HG03159 (cell line): Measurements from ENCODE around the gene STPG3.

Experiments
- ATAC-seq: cut with Tn5 transposase; IDR thresholded peaks from one replicate; pipeline ENCODE4 v1.9.1; 2021; ENCODE audit warnings: mild to moderate bottlenecking, moderate library complexity; ENCODE audit not compliant: unreplicated experiment

Gene STPG3

GRCh38 chr9:137299938-137300337 lies 48.9 kb downstream of the STPG3 start:
- no peak for ATAC-seq

DNA sequence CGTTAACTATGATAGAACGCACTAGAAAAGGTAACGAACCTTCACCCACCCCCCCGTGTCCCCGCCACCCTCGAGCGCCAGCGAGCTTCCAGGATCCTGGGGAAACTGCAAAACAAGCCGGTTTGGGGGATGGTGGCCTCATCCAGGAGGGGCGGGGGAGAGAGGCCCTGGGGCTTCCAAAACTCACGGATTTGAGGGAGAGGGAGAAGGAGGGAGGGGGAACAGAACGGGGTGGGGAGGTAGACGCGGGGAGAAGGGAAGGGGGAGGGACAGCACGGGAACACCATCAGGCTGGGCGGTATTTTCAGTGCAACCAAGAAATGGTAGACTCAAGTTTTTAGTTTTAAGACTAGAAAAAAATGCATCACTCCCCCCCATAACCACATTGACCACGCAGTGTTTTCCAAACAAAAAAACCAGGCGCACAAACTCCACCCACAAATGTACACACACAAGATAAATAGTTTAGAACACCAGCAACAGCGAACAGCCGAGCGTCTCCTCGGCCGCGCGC lies 49.5 kb downstream of the STPG3 start:
- ATAC-seq: no peak

GRCh38 chr9:137301081-137301947 lies 50.2 kb downstream of the STPG3 start:
- ATAC-seq: no peak

- peak; percentile 74 for ATAC-seq
Observed at GRCh38 chr9:137302118-137302448, 51.0 kb downstream of the STPG3 start, which contains the start of gene NRARP. TSS of gene NRARP (minus strand) at chr9:137302271. CDS start at chr9:137301928, 343 bp downstream.

DNA sequence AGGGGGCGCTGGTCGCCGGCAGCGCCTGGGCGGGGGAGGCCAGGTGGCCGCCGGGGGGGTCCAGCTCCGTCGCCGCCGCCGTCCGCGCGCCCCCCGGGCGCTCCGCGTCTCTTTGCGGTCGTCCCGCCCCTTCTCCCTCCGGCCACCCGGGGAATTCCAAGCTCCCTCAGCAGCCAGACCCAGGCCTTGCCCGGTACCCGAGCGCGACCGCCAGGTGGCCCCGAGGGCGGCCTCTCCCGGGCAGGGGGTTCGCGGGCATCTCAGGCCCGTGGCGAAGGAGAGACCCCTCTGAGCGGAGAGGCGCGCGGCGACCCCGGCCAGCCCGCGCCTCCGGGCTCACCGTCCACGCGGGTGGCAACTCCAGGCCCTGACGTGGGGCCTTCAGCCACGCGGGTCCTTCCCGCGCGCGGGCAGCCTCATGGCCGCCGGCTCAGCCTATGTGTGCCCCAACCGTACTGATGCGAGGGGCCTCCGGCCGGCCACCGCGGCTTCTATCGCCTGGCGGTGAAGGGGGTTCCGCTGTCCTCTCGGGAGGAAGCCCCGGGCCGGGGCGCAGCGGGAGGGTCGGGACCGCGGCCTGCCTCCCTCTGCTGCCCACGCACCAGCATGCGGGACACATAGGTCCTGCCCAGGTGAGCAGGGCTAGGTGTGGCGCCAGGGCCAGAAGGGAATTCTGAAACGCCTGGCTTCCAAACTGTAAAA lies 51.5 kb downstream of the STPG3 start:
- ATAC-seq: peak; percentile 46
